Motor neuron (in vitro differentiated cells): ENCODE results near the gene MEGF11. TPM values are rescaled to one million over a fixed set of nuclear protein-coding genes. Genes with fewer than 3 reads are reported as not detected.
A peak's percentile ranks its signal among the peaks of the same experiment; 100 is the strongest.
"Not testable (repeated sequence)": the region's sequence is repeated elsewhere in the genome, so short reads cannot be mapped to it uniquely, and the experiment has no call there.

Experiments used
- ATAC-seq, 8 experiments: fragments of 200-7000 bp; cut with Tn5 transposase; replicated peaks in 6 of 8; 2 replicates each; pipeline ENCODE4 v1.8.0; 2021; ENCODE audit warnings: mild to moderate bottlenecking in 8 of 8, moderate library complexity in 8 of 8
- H3K27ac ChIP-seq, 2 donors: fragments of 250-450 bp; sonication (Bioruptor Pico); 2 replicates each; pipeline ENCODE4 v1.9.0; 2021; ENCODE audit warnings: antibody characterized with exemption in 2 of 2, mild to moderate bottlenecking in 2 of 2, moderate library complexity in 1 of 2
- H3K4me1 ChIP-seq, 2 donors: fragments of 250-450 bp; sonication (Bioruptor Pico); replicated peaks in 1 of 2; 2 replicates each; pipeline ENCODE4 v1.6.1; 2021; ENCODE audit warnings: antibody characterized with exemption in 2 of 2, mild to moderate bottlenecking in 2 of 2, moderate library complexity in 1 of 2
- H3K4me3 ChIP-seq, 5 donors: fragments of 250-450 bp; sonication (Bioruptor Pico); 2 replicates each; pipeline ENCODE4 v1.9.0; 2021; ENCODE audit warnings: antibody characterized with exemption in 5 of 5, mild to moderate bottlenecking in 5 of 5, moderate library complexity in 4 of 5
- WGBS, 10 experiments: fragments of 450-650 bp; shearing (Covaris generic); methylation state at CpG; one replicate each; pipeline ENCODE4 v1.0.0; 2022; 5-methylcytosine and 5-hydroxymethylcytosine counted together
- in situ Hi-C, 9 experiments: fragments of 400-800 bp; cut with MboI; loops; one replicate each; pipeline ENCODE4 v1.15.0; 2021; ENCODE audit warnings: low sequenced_read_pairs in 9 of 9, low pct_unique_long_range_greater_than_20kb in 2 of 9; ENCODE audit not compliant: unreplicated experiment in 9 of 9
- total RNA-seq, 8 experiments: library from RNA; unstranded; fragments of 300-600 nt; gene quantifications; 2 replicates each; pipeline versions ENCODE4 v1.2.3 to v1.2.4, GENCODE V29; 2022

Gene MEGF11
- total RNA-seq, 8 experiments from 2014 or later = 2.8 to 18.2 (median 9.0) TPM

- Histone ChIP-seq H3K27ac (no peak overlapping the region), H3K4me3 (no peak overlapping the region), H3K4me1 (no peaks in the 10 kb centered on the region)
- no peak for ATAC-seq
- WGBS, 10 experiments = 90 to 100% (median 98%) methylated on average over 1 to 5 of the region's 5 CpGs; no CpG with 5 or more reads in 2 of the 10 experiments
- in situ Hi-C loops = no loop called here
Measured at GRCh38 chr15:65893060-65893459, 360.5 kb downstream of the MEGF11 start.

- no peak for ATAC-seq
- H3K4me3 ChIP-seq = no peak overlapping the region
- H3K4me1 ChIP-seq = no peaks in the 10 kb centered on the region
- in situ Hi-C loops = no loop called here
- no peak overlapping the region for H3K27ac ChIP-seq
- WGBS, 10 experiments = 79 to 100% (median 93%) methylated on average over 1 to 3 of the region's 3 CpGs; no CpG with 5 or more reads in 1 of the 10 experiments
Measured at GRCh38 chr15:65888981-65889380, 364.6 kb downstream of the MEGF11 start.

GRCh38 chr15:65887565-65887964 is 366.0 kb downstream of the MEGF11 start:
- 53 to 100% (median 97%) methylated on average over 3 of the region's 3 CpGs; no CpG with 5 or more reads in 1 of the 10 experiments for WGBS, 10 experiments
- Histone ChIP-seq H3K4me3 (no peak overlapping the region), H3K4me1 (no peaks in the 10 kb centered on the region), H3K27ac (no peak overlapping the region)
- ATAC-seq = no peak
- in situ Hi-C loops = no loop called here

- H3K27ac ChIP-seq = no peak overlapping the region
- whole genome bisulfite sequencing, 10 experiments = 56 to 100% (median 92%) methylated on average over 1 to 4 of the region's 4 CpGs; no CpG with 5 or more reads in 1 of the 10 experiments
- in situ Hi-C loops = no loop called here
- H3K4me3 ChIP-seq = no peak overlapping the region
- no peak for ATAC-seq
- no peaks in the 10 kb centered on the region for H3K4me1 ChIP-seq
Measured at GRCh38 chr15:65885668-65886218, 367.8 kb downstream of the MEGF11 start.

- H3K27ac ChIP-seq = no peak overlapping the region
- no peak overlapping the region for H3K4me3 ChIP-seq
- no peaks in the 10 kb centered on the region for H3K4me1 ChIP-seq
- in situ Hi-C loops = no loop called here
- ATAC-seq = no peak
Measured at GRCh38 chr15:65884511-65884910, 369.0 kb downstream of the MEGF11 start.

- Histone ChIP-seq H3K4me3 (no peak overlapping the region), H3K4me1 (no peaks in the 10 kb centered on the region), H3K27ac (no peak overlapping the region)
- no peak for ATAC-seq
- in situ Hi-C loops = no loop called here
- 86 to 100% (median 92%) methylated on average over 1 to 6 of the region's 6 CpGs; no CpG with 5 or more reads in 2 of the 10 experiments for WGBS, 10 experiments
Measured at GRCh38 chr15:65883571-65883970, 370.0 kb downstream of the MEGF11 start.

- Histone ChIP-seq H3K27ac (no peak overlapping the region), H3K4me1 (no peaks in the 10 kb centered on the region), H3K4me3 (no peak overlapping the region)
- no peak for ATAC-seq
- 60 to 100% (median 93%) methylated on average over 1 to 3 of the region's 3 CpGs; no CpG with 5 or more reads in 2 of the 10 experiments for whole genome bisulfite sequencing, 10 experiments
- in situ Hi-C loops = no loop called here
Measured at GRCh38 chr15:65881766-65882434, 371.6 kb downstream of the MEGF11 start.

- in situ Hi-C loops = no loop called here
- WGBS, 10 experiments = 86 to 100% (median 94%) methylated on average over 1 to 3 of the region's 3 CpGs; no CpG with 5 or more reads in 1 of the 10 experiments
- Histone ChIP-seq H3K27ac (no peak overlapping the region), H3K4me3 (no peak overlapping the region), H3K4me1 (no peaks in the 10 kb centered on the region)
- no peak for ATAC-seq
Measured at GRCh38 chr15:65877749-65878148, 375.8 kb downstream of the MEGF11 start.

- ATAC-seq = peak in 1 of 8 experiments; percentile 17
- Histone ChIP-seq H3K27ac (no peak overlapping the region), H3K4me1 (peaks cover 0 to 6% of the 10 kb centered on the region in 2 donors), H3K4me3 (no peak overlapping the region)
- in situ Hi-C loops = no loop called here
- WGBS, 10 experiments = 60 to 100% (median 100%) methylated on average over 1 of the region's 1 CpG; no CpG with 5 or more reads in 1 of the 10 experiments
Measured at GRCh38 chr15:65875458-65875857, 378.1 kb downstream of the MEGF11 start.

GRCh38 chr15:65873256-65873655 is 380.3 kb downstream of the MEGF11 start:
- in situ Hi-C loops = no loop called here
- Histone ChIP-seq H3K4me3 (no peak overlapping the region), H3K27ac (no peak overlapping the region), H3K4me1 (peaks cover 0 to 6% of the 10 kb centered on the region in 2 donors)
- no peak for ATAC-seq

- H3K4me1 ChIP-seq, H3K4me3 ChIP-seq, H3K27ac ChIP-seq, ATAC-seq, in situ Hi-C loops: not testable (repeated sequence)
- 33 to 100% (median 97%) methylated on average over 1 to 5 of the region's 5 CpGs; no CpG with 5 or more reads in 3 of the 10 experiments for WGBS, 10 experiments
Measured at GRCh38 chr15:65872596-65872995, 381.0 kb downstream of the MEGF11 start.

- 66 to 100% (median 88%) methylated on average over 1 to 5 of the region's 9 CpGs; no CpG with 5 or more reads in 3 of the 10 experiments for WGBS, 10 experiments
- ATAC-seq, H3K4me3 ChIP-seq, in situ Hi-C loops, H3K27ac ChIP-seq, H3K4me1 ChIP-seq: not testable (repeated sequence)
Measured at GRCh38 chr15:65871886-65872285, 381.7 kb downstream of the MEGF11 start.

- Histone ChIP-seq H3K4me3 (peak overlapping the region; percentile 67 to 86 (median 80)), H3K4me1 (peaks cover 0 to 6% of the 10 kb centered on the region in 2 donors), H3K27ac (peak overlapping the region; percentile 95 to 97)
- in situ Hi-C loops = no loop called here
- ATAC-seq = peak in 3 of 8 experiments; percentile 5 to 11 (median 8)
- WGBS, 10 experiments = 0 to 88% (median 31%) methylated on average over 1 to 2 of the region's 2 CpGs; no CpG with 5 or more reads in 1 of the 10 experiments
Measured at GRCh38 chr15:65870889-65871533, 382.5 kb downstream of the MEGF11 start.
